ENCODE results near the gene WNT1. TPM values are rescaled to one million over a fixed set of nuclear protein-coding genes. Genes with fewer than 3 reads are reported as not detected.

The WNT1 gene
- total and polyA plus RNA-seq, 11 donors = 0.29 TPM; not detected in 10

- intact Hi-C loops (cut with DNase I) = no loop called here
- Histone ChIP-seq H3K4me3 (no peak overlapping the region), H3K27me3 (no peaks in the 10 kb centered on the region), H3K4me1 (peaks cover 4 to 39% (median 23%) of the 10 kb centered on the region in 12 donors), H3K36me3 (peaks cover 0 to 40% (median 13%) of the 10 kb centered on the region in 9 donors), H3K9me3 (no peaks in the 10 kb centered on the region), H3K27ac (no peak overlapping the region)
- DNase-seq (no peak), ATAC-seq (no peak)
- WGBS, 4 donors = 87 to 93% (median 89%) methylated on average over 3 of the region's 3 CpGs
- TF ChIP-seq POLR2A (IDR thresholded peaks at IDR 0.05) = no peak
- TF ChIP-seq CTCF (IDR thresholded peaks at IDR 0.05) = no peak
Measured at GRCh38 chr12:48954061-48954460, 24.1 kb upstream of the WNT1 start.

- 55 to 61% (median 59%) methylated on average over 3 of the region's 3 CpGs for WGBS, 4 donors
- Histone ChIP-seq H3K4me3 (no peak overlapping the region), H3K27me3 (no peaks in the 10 kb centered on the region), H3K4me1 (peaks cover 4 to 39% (median 23%) of the 10 kb centered on the region in 12 donors), H3K27ac (peak overlapping the region in 1 of 12 donors; percentile 38), H3K36me3 (peaks cover 0 to 32% (median 9%) of the 10 kb centered on the region in 9 donors), H3K9me3 (no peaks in the 10 kb centered on the region)
- TF ChIP-seq CTCF (IDR thresholded peaks at IDR 0.05) (no peak), POLR2A (IDR thresholded peaks at IDR 0.05) (no peak)
- peak in 1 of 5 donors; percentile 59 for DNase-seq
- intact Hi-C loops (cut with DNase I) = no loop called here
- ATAC-seq = no peak
Measured at GRCh38 chr12:48954841-48955501, 23.2 kb upstream of the WNT1 start.

GRCh38 chr12:48956279-48957140, 21.6 kb upstream of the WNT1 start:
- Histone ChIP-seq H3K4me1 (peaks cover 4 to 39% (median 23%) of the 10 kb centered on the region in 12 donors), H3K27ac (peak overlapping the region; percentile 23 to 93 (median 84)), H3K27me3 (no peaks in the 10 kb centered on the region), H3K9me3 (no peaks in the 10 kb centered on the region), H3K36me3 (peaks cover 0 to 25% (median 7%) of the 10 kb centered on the region in 9 donors), H3K4me3 (peak overlapping the region; percentile 64 to 99 (median 93))
- DNase-seq (peak; percentile 86 to 91 (median 88)), ATAC-seq (peak; percentile 89 to 95 (median 92))
- TF ChIP-seq POLR2A (IDR thresholded peaks at IDR 0.05) (no peak), CTCF (IDR thresholded peaks at IDR 0.05) (peak in 1 of 12 donors; percentile 12)
- intact Hi-C loops (cut with DNase I) = no loop called here
- 1 to 5% (median 2%) methylated on average over 22 to 29 of the region's 29 CpGs for WGBS, 4 donors
